GM10248 (cell line): ENCODE results near the gene PLA2G2E.

Source experiments
- CTCF ChIA-PET: fragments of 300-600 bp; sonication (Branson Sonifier 250); formaldehyde crosslinking; extraction: SDS; loops from one replicate; lab custom pipeline; 2021; ENCODE audit warnings: antibody characterized with exemption; lab: Yijun Ruan, JAX
- POLR2A ChIA-PET: fragments of 350-650 bp; sonication (Branson Sonifier 250); formaldehyde crosslinking; extraction: SDS; loops from one replicate; lab custom pipeline; 2020; ENCODE audit warnings: antibody characterized with exemption; lab: Yijun Ruan, JAX
- DNase-seq: peaks from one replicate; pipeline ENCODE4 v3.0.0; 2012; ENCODE audit errors: extremely low spot score
- TF ChIP-seq, protein P1 (sequence below): IDR thresholded peaks from 2 replicates; pipeline ENCODE4 v1.5.1; 2012; ENCODE audit warnings: mild to moderate bottlenecking, low read depth; ENCODE audit errors: extremely low read depth, missing control alignments, control extremely low read depth

Gene PLA2G2E

DNA sequence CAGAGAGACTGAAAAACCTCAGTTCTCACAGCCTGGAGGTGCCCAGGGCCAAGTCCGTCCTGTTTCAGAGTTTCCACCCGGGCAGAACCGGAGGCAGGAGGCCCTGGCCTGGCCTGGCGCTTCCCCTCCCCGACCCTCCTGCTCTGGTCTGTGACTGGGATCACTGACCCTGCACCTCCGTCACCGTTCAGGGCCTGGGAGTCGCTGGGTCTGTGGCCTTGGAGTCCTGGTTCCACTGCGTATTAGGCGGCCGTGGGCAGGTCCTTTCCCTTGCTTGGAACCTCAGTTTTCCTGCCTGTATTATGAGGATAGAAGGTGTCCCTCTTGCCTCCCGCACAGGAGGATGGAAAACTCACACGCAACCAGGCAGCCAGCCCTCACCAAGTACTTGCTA, 533 bp upstream of the PLA2G2E start:
- ChIA-PET POLR2A (no interaction called here), CTCF (interaction anchor here (1.3 kb wide), 1 partner anchor 270 kb away, joined by 3 read pairs; no protein-coding TSS in a partner anchor)
- TF ChIP-seq, protein P1, sequence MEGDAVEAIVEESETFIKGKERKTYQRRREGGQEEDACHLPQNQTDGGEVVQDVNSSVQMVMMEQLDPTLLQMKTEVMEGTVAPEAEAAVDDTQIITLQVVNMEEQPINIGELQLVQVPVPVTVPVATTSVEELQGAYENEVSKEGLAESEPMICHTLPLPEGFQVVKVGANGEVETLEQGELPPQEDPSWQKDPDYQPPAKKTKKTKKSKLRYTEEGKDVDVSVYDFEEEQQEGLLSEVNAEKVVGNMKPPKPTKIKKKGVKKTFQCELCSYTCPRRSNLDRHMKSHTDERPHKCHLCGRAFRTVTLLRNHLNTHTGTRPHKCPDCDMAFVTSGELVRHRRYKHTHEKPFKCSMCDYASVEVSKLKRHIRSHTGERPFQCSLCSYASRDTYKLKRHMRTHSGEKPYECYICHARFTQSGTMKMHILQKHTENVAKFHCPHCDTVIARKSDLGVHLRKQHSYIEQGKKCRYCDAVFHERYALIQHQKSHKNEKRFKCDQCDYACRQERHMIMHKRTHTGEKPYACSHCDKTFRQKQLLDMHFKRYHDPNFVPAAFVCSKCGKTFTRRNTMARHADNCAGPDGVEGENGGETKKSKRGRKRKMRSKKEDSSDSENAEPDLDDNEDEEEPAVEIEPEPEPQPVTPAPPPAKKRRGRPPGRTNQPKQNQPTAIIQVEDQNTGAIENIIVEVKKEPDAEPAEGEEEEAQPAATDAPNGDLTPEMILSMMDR: no peak
- DNase-seq: no peak

DNA sequence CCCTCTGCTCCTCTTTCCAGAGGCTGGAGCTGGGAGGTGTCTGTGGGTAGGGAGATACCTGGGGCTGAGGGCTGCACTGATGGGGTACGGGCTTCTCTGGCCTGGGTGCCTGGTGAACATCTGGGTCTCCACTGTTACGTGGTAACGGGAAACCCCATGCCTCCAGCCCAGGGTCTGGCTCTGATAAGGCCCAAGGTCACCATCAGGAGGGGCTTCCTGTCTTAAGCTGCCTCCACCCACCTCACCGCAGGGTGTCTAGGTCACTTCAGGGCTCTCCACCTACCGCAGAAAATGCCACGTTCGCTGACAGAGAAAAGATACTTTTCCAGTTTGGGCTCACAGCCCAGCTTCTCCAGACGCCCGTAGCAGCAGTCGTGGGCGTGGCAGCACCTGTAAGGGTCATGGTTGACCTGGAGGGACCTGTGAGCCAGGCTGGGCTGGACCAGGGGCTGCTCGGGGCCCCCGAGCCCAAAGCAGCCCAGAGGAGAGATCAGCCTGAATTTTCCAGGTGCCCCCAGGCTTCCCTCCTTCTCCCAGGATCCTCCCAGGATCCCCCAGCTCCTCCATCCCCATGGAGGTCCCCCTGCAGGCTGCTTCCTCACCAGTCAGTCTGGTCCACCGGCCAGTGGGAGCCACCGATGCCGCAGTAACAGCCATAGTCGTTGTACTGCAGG, 1.3 kb downstream of the PLA2G2E start:
- ChIA-PET POLR2A (no interaction called here), CTCF (interaction anchor here (1.4 to 7.9 kb wide), 5 partner anchors 11 to 573 kb away, joined by 5 to 98 read pairs (median 21); no protein-coding TSS in a partner anchor)
- no peak for DNase-seq
- TF ChIP-seq, protein P1: no peak

DNA sequence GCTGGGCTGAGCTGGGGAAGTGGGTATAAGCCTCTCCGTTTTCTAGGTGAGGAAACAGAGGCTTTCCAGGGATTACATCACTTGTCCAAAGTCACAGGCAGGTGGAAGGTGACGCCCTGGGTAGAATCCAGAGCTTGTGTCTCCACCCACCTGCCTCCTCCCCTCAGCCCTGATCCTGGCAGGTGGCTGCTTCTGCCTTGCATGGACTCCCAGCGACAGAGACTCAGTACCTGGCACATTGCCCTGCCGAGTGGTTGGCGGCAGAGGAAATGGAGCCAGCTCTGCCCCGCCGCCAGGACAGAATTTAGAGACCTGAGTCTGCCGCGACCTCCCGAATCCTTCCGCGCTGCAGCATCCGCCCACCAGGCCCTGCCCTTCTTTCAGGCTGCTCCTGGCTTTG, 2.1 kb downstream of the PLA2G2E start:
- ChIA-PET POLR2A (no interaction called here), CTCF (interaction anchor here (1.4 to 7.9 kb wide), 5 partner anchors 10 to 574 kb away, joined by 5 to 98 read pairs (median 21); no protein-coding TSS in a partner anchor)
- TF ChIP-seq, protein P1: no peak
- DNase-seq: no peak

DNA sequence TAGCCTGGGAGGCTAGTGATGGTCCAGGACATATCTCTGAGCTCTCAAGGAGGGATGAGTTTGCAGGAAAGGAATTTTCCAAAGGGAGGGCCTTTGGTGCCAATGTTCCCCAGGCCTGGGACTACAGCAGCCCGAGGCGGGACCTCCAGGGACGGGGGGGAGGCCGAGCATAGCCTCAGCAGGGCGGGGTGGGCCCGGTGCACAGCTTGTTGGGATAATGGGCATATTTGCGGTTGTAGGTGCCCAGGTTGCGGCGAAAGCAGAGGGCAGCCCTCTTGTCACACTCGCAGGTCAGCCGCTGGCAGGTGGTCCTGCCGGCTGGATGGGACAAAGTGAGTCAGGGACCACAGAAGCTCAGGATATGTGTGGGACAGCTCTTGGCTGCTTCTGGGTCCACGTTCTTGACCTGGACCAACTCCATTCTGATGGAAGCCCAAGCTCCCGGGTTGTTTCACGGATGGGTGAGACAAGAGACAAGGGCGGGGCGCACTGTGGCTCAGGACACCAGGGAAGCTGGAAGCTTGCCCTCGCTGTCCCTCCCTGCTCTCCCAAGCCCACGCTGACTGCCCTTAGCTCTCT, 3.2 kb downstream of the PLA2G2E start:
- ChIA-PET POLR2A (no interaction called here), CTCF (interaction anchor here (0.7 to 7.9 kb wide), 10 partner anchors 9 to 575 kb away, joined by 3 to 98 read pairs (median 6); no protein-coding TSS in a partner anchor)
- no peak for DNase-seq
- TF ChIP-seq, protein P1: no peak

DNA sequence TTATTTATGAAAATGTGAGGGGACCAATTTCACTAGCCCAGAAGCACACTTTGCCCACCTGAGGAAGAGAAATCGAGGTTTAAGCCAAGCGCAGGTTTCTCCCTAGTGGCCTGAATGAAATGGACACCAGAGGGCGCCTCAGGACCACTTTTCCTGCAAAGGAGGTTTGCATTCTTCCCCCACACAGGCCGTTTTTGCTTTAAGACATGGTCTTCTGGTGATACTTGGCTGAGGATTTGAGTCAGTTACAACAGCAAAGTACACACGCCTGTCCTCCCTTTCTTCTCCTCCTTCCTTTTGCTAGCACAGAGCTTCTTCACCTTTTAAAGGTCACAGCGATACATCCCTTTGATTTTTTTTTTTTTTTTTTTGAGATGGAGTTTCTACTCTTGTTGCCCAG, 5.4 kb downstream of the PLA2G2E start:
- peak; percentile 89 for DNase-seq
- TF ChIP-seq, protein P1: peak; percentile 85
- ChIA-PET POLR2A (no interaction called here), CTCF (interaction anchor here (0.7 to 7.9 kb wide), 19 partner anchors 7 to 276 kb away, joined by 3 to 98 read pairs (median 4); partner anchors contain the start of gene OTUD3)

DNA sequence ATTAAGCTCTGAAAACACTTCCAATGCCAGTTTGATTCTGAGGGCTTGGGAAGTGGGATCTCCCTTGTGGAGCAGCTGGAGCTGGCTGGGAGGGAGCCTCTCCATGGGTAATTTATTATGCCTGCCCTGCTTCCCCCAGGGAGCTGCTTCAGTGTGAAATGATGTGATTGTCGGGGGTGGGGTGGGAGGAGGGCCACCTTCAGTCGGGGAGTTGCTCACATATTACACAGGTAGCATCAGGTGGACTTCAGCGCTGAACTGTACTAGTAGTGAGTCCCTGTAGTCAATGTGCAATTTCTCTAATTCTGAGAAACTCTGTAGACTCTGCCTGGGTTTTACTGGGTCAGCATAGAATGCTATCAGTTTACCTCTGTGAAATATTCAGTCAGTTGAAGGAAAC, 12.8 kb downstream of the PLA2G2E start:
- no peak for DNase-seq
- CTCF ChIA-PET: interaction anchor here (1.4 to 4.3 kb wide), 4 partner anchors 10 to 285 kb away, joined by 4 to 21 read pairs (median 8); no protein-coding TSS in a partner anchor
- POLR2A ChIA-PET: interaction anchor here (0.8 kb wide), 1 partner anchor 293 kb away, joined by 4 read pairs; no protein-coding TSS in a partner anchor
- TF ChIP-seq, protein P1: no peak
